Right lobe of liver (tissue), 4 donors: ENCODE data around the gene TJP1.

Source experiments
- CTCF ChIP-seq, 4 donors: fragments of 200-600 bp in 3 of 4; fragments of 450-650 bp in 1 of 4; IDR thresholded peaks; one replicate each; pipeline versions ENCODE4 v1.5.1 to v1.8.0; 2016 to 2022; ENCODE audit warnings: antibody characterized with exemption in 4 of 4, mild to moderate bottlenecking in 2 of 4
- POLR2A ChIP-seq: fragments of 450-650 bp; IDR thresholded peaks from one replicate; pipeline ENCODE4 v1.6.1; 2017; ENCODE audit warnings: antibody characterized with exemption, mild to moderate bottlenecking
- donor health status: DM: no; HTN: no; CAD: no.
- donor health status: DM: no; HTN: no; CAD: no.
- donor health status: DM: no; HTN: yes; CAD: no.

GRCh38 chr15:29870495-29871151 lies 48.4 kb upstream of the TJP1 start:
- TF ChIP-seq POLR2A (no peak), CTCF (IDR thresholded peaks at IDR 0.05) (no peak)
